Measurements from ENCODE around the gene DCAF11. TPM values are rescaled to one million over a fixed set of nuclear protein-coding genes. Genes with fewer than 3 reads are reported as not detected.

Gene DCAF11
- total and polyA plus RNA-seq, 2 donors (not counting 1 experiment from before 2014, with no cell fraction given): 64.5 to 96.3 TPM

GRCh38 chr14:24113379-24113800, 1.2 kb upstream of the DCAF11 start:
- H3K27ac ChIP-seq (ENCODE audit: low read length in 2 of 2): peak overlapping the region; percentile 99 to 100
- peak overlapping the region; percentile 98 for H3K9ac ChIP-seq (ENCODE audit: low read length)
- DNase-seq (no peak), ATAC-seq (ENCODE audit: low read depth) (no peak)
- peaks cover 13% of the 10 kb centered on the region for H4K20me1 ChIP-seq (ENCODE audit: control insufficient read depth, insufficient read depth, low read length, poor library complexity, severe bottlenecking)
- Mint-ChIP-seq H3K27me3 (no peaks in the 10 kb centered on the region), H3K4me1 (peaks cover 33% of the 10 kb centered on the region), H3K9me3 (ENCODE audit: insufficient read depth) (no peaks in the 10 kb centered on the region), H3K4me3 (peak overlapping the region; percentile 93), H3K27ac (peak overlapping the region; percentile 100)
- peak overlapping the region; percentile 95 for H3K4me2 ChIP-seq (replicated peaks; ENCODE audit: low read depth, low read length, poor library complexity, severe bottlenecking)
- H3K4me1 ChIP-seq (ENCODE audit: control insufficient read depth in 2 of 2, insufficient read depth in 2 of 2, low read length in 2 of 2): peaks cover 24 to 34% of the 10 kb centered on the region in 2 donors
- peak overlapping the region; percentile 88 to 99 (median 97) for H3K4me3 ChIP-seq (ENCODE audit: control extremely low read depth in 1 of 5, extremely low read depth in 1 of 5, insufficient read depth in 1 of 5, low read depth in 2 of 5, low read length in 4 of 5)
- peak overlapping the region; percentile 82 for H2AFZ ChIP-seq (ENCODE audit: insufficient read depth, low read depth, low read length, poor library complexity, severe bottlenecking)
- H3K79me2 ChIP-seq (ENCODE audit: control insufficient read depth, insufficient read depth, low read length): peaks cover 48% of the 10 kb centered on the region
- 7% methylated on average over 9 of the region's 15 CpGs for WGBS (ENCODE audit: insufficient coverage)
- POLR2A ChIA-PET: interaction anchor here (0.5 to 2.9 kb wide), 10 partner anchors 19 to 129 kb away, joined by 3 to 49 read pairs (median 22); partner anchors contain the start of genes EMC9, IRF9, PCK2 and PSME1
- no peaks in the 10 kb centered on the region for H3K9me3 ChIP-seq (ENCODE audit: control extremely low read depth in 1 of 3, control insufficient read depth in 2 of 3, insufficient read depth in 1 of 3, low read length in 2 of 3)
- H3K36me3 ChIP-seq (replicated peaks in 1 of 2; ENCODE audit: control extremely low read depth in 1 of 2, control insufficient read depth in 1 of 2, extremely low read depth in 1 of 2, insufficient read depth in 2 of 2, low read length in 1 of 2): peaks cover 0 to 18% of the 10 kb centered on the region in 2 experiments
- CTCF ChIA-PET: interaction anchor here (1.0 to 4.1 kb wide), 15 partner anchors 8 to 318 kb away, joined by 3 to 37 read pairs (median 9); partner anchors contain the start of genes EMC9, IRF9, MDP1 and PCK2
- intact Hi-C loops (cut with micrococcal nuclease): loop anchor here (10.0 kb wide), 1 partner anchor 559 kb away; the partner anchor contains the start of genes THTPA and ZFHX2
- no peaks in the 10 kb centered on the region for H3K27me3 ChIP-seq (replicated peaks in 1 of 4; ENCODE audit: control extremely low read depth in 1 of 4, control insufficient read depth in 3 of 4, insufficient read depth in 4 of 4, low read length in 3 of 4)
- TF ChIP-seq CTCF (IDR thresholded peaks at IDR 0.05) (no peak), EZH2 (IDR thresholded peaks at IDR 0.05; ENCODE audit: borderline replicate concordance, insufficient read depth, low read depth, low read length, poor library complexity, severe bottlenecking) (no peak)
